SU-DHL-6 (cell line): Measurements from ENCODE around the gene TNNC1.

ENCODE experiments used
- H2AFZ ChIP-seq: fragments of 200-600 bp; sonication (generic); 2 replicates; pipeline ENCODE4 v1.6.1; 2014; ENCODE audit warnings: low read depth, mild to moderate bottlenecking, moderate library complexity, mixed read lengths, antibody characterized with exemption, low read length; ENCODE audit not compliant: severe bottlenecking
- H3F3A ChIP-seq: fragments of 200-600 bp; shearing (Covaris generic); 2 replicates; pipeline ENCODE4 v1.6.0; 2016; ENCODE audit warnings: antibody characterized with exemption, mild to moderate bottlenecking; ENCODE audit not compliant: insufficient read depth
- H3K27ac ChIP-seq: fragments of 200-600 bp; sonication (generic); 2 replicates; pipeline ENCODE4 v1.5.1; 2016; ENCODE audit warnings: low read depth, mild to moderate bottlenecking, low read length, moderate library complexity, mixed read lengths
- H3K27me3 ChIP-seq: fragments of 200-600 bp; sonication (generic), shearing (Covaris generic); 2 replicates; pipeline ENCODE4 v1.6.0; 2014; ENCODE audit warnings: mild to moderate bottlenecking, low read length
- H3K36me3 ChIP-seq: fragments of 200-600 bp; sonication (generic); 2 replicates; pipeline ENCODE4 v1.6.1; 2014; ENCODE audit warnings: mild to moderate bottlenecking, low read length, mixed read lengths
- H3K4me2 ChIP-seq: fragments of 300-600, 200-600 bp; shearing (Covaris generic), sonication (generic); 2 replicates; pipeline ENCODE4 v1.6.0; 2014; ENCODE audit warnings: low read length, low read depth, mild to moderate bottlenecking; ENCODE audit not compliant: poor library complexity, severe bottlenecking
- H3K4me3 ChIP-seq: fragments of 200-600 bp; sonication (generic); 2 replicates; pipeline ENCODE4 v1.5.1; 2014; ENCODE audit warnings: antibody characterized with exemption, low read length, mild to moderate bottlenecking, mixed read lengths; ENCODE audit not compliant: insufficient read depth, poor library complexity, severe bottlenecking
- H3K79me2 ChIP-seq: fragments of 200-600 bp; sonication (generic); 2 replicates; pipeline ENCODE4 v1.6.1; 2014; ENCODE audit warnings: mild to moderate bottlenecking, low read length, moderate library complexity; ENCODE audit not compliant: insufficient read depth
- H3K9ac ChIP-seq: fragments of 200-600 bp; sonication (generic); 2 replicates; pipeline ENCODE4 v1.7.0; 2014; ENCODE audit warnings: mild to moderate bottlenecking, low read length
- H3K9me2 ChIP-seq: fragments of 200-600 bp; sonication (generic); replicated peaks from 2 replicates; pipeline ENCODE4 v1.6.1; 2014; ENCODE audit warnings: low read length; ENCODE audit not compliant: insufficient read depth
- H3K9me3 ChIP-seq: fragments of 200-600 bp; sonication (generic); 2 replicates; pipeline ENCODE4 v1.6.1; 2014; ENCODE audit warnings: low read length, mixed read lengths; ENCODE audit not compliant: insufficient read depth
- H4K20me1 ChIP-seq: fragments of 200-600 bp; sonication (generic); 2 replicates; pipeline ENCODE4 v1.6.1; 2014; ENCODE audit warnings: low read depth, mild to moderate bottlenecking, antibody characterized with exemption, low read length, moderate library complexity, mixed read lengths
- CTCF ChIP-seq: fragments of 200-600 bp; sonication (generic); IDR thresholded peaks from one replicate; pipeline ENCODE4 v1.5.1; 2017; ENCODE audit warnings: antibody characterized with exemption, mild to moderate bottlenecking, low read length, moderate library complexity; ENCODE audit not compliant: insufficient read depth, poor library complexity, severe bottlenecking
- EZH2phosphoT487 ChIP-seq: fragments of 200-600 bp; sonication (generic), shearing (Covaris generic); conservative IDR thresholded peaks from 2 replicates; pipeline ENCODE4 v1.6.1; 2018; ENCODE audit warnings: mild to moderate bottlenecking, antibody characterized with exemption, low read length, moderate library complexity, mixed read lengths

TNNC1 gene

DNA sequence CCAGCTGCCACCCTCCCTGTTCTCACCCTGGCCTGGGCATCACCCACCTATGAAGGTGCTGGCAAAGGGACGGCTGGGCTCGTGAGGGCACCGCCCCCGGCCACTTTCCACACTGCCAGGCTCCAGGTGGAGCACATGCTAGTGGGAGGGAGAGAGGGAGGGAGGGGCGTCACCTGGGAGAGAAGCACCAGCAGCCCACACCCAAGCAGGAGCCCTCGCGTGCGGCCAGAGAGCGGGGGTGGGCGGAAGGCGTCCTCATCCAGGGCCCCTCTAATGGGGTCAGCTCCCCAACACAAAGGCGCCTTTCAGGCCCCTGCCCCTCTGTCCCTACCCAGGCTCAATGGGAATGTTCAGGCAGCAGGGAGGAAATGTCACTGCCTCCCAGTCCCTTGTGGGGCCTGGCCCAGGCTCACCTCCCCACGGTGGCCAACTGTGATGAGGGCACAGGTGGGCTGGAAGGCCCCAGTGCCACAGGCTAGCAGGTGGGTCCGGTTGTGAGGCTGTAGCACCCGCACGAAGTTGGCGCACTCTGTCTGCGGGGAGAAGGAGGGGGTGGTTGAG, 12.0 kb downstream of the TNNC1 start:
- no peaks in the 10 kb centered on the region for H3K79me2 ChIP-seq
- no peaks in the 10 kb centered on the region for H3K27me3 ChIP-seq
- H3K36me3 ChIP-seq = no peaks in the 10 kb centered on the region
- H2AFZ ChIP-seq = no peak overlapping the region
- H4K20me1 ChIP-seq = no peaks in the 10 kb centered on the region
- no peaks in the 10 kb centered on the region for H3K9me2 ChIP-seq
- H3K9me3 ChIP-seq = no peaks in the 10 kb centered on the region
- no peak overlapping the region for H3K27ac ChIP-seq
- no peaks in the 10 kb centered on the region for H3F3A ChIP-seq
- no peak overlapping the region for H3K4me3 ChIP-seq
- no peak overlapping the region for H3K9ac ChIP-seq
- TF ChIP-seq EZH2phosphoT487 (no peak), CTCF (no peak)
- no peak overlapping the region for H3K4me2 ChIP-seq

- Histone ChIP-seq H3K4me2 (no peak overlapping the region), H3K79me2 (no peaks in the 10 kb centered on the region), H3F3A (no peaks in the 10 kb centered on the region), H2AFZ (no peak overlapping the region), H3K9me2 (no peaks in the 10 kb centered on the region), H3K27ac (no peak overlapping the region), H3K4me3 (no peak overlapping the region), H4K20me1 (no peaks in the 10 kb centered on the region), H3K9me3 (no peaks in the 10 kb centered on the region), H3K9ac (no peak overlapping the region), H3K27me3 (no peaks in the 10 kb centered on the region), H3K36me3 (no peaks in the 10 kb centered on the region)
- TF ChIP-seq EZH2phosphoT487 = no peak
- no peak for TF ChIP-seq CTCF
Observed at GRCh38 chr3:52441091-52441771, 12.6 kb downstream of the TNNC1 start.

- Histone ChIP-seq H3K4me2 (no peak overlapping the region), H3K4me3 (no peak overlapping the region), H3K9me2 (no peaks in the 10 kb centered on the region), H4K20me1 (no peaks in the 10 kb centered on the region), H3K9me3 (no peaks in the 10 kb centered on the region), H3K79me2 (no peaks in the 10 kb centered on the region), H3K9ac (no peak overlapping the region), H2AFZ (no peak overlapping the region), H3K27me3 (no peaks in the 10 kb centered on the region), H3K27ac (no peak overlapping the region), H3K36me3 (no peaks in the 10 kb centered on the region), H3F3A (no peaks in the 10 kb centered on the region)
- TF ChIP-seq EZH2phosphoT487 = no peak
- TF ChIP-seq CTCF = no peak
Observed at GRCh38 chr3:52440671-52441070, 13.2 kb downstream of the TNNC1 start.
